H1 (cell line): ENCODE measurements around the gene SH3BGRL3. TPM values are rescaled to one million over a fixed set of nuclear protein-coding genes. Genes with fewer than 3 reads are reported as not detected.

ENCODE experiments used
- ATF2 ChIP-seq: IDR thresholded peaks from 2 replicates; pipeline ENCODE4 v1.6.1; 2012; ENCODE audit warnings: low read length, inconsistent platforms
- BCL11A ChIP-seq, 2 experiments: IDR thresholded peaks; one replicate each; pipeline ENCODE4 v1.6.1; 2011; ENCODE audit warnings: low read depth in 2 of 2, low read length in 2 of 2, mild to moderate bottlenecking in 2 of 2
- BRCA1 ChIP-seq: IDR thresholded peaks from 2 replicates; pipeline ENCODE4 v1.6.1; 2012; ENCODE audit warnings: low read depth, low read length, improper control_type of control experiment
- CBX8 ChIP-seq: fragments of 300-800, 300-1000 bp; sonication (generic); IDR thresholded peaks from 2 replicates; pipeline ENCODE4 v1.7.1; 2016; ENCODE audit warnings: low read depth, low read length, borderline replicate concordance
- CEBPB ChIP-seq: IDR thresholded peaks from 2 replicates; pipeline ENCODE4 v1.6.1; 2012; ENCODE audit warnings: low read depth, low read length
- CHD2 ChIP-seq: IDR thresholded peaks from 2 replicates; pipeline ENCODE4 v1.6.1; 2012; ENCODE audit warnings: low read length, improper control_type of control experiment
- CTCF ChIP-seq, 3 experiments: IDR thresholded peaks; 1 replicate in 2 of 3; 2 replicates in 1 of 3; pipeline versions ENCODE4 v1.5.1 to v1.6.1; 2011; ENCODE audit warnings: low read length in 3 of 3, mild to moderate bottlenecking in 3 of 3, inconsistent platforms in 2 of 3, low read depth in 1 of 3, moderate library complexity in 1 of 3; ENCODE audit not compliant: insufficient read depth in 1 of 3; ENCODE audit errors: control extremely low read depth in 1 of 3
- HDAC2 ChIP-seq, 2 experiments: fragments of 300-600 bp in 1 of 2; sonication (generic) in 1 of 2; IDR thresholded peaks; 2 replicates each; pipeline ENCODE4 v1.6.1; 2011 to 2012; ENCODE audit warnings: low read depth in 2 of 2, low read length in 2 of 2, mild to moderate bottlenecking in 2 of 2, moderate library complexity in 2 of 2, borderline replicate concordance in 1 of 2, inconsistent platforms in 1 of 2
- KDM5A ChIP-seq: fragments of 200-600 bp; IDR thresholded peaks from 2 replicates; pipeline ENCODE4 v1.7.1; 2012; ENCODE audit warnings: mild to moderate bottlenecking, low read length, inconsistent platforms, mixed read lengths
- RXRA ChIP-seq: IDR thresholded peaks from 2 replicates; pipeline ENCODE4 v1.6.1; 2011; ENCODE audit warnings: low read depth, mild to moderate bottlenecking, low read length, moderate library complexity; ENCODE audit not compliant: insufficient read depth
- SIN3A ChIP-seq, 2 experiments: IDR thresholded peaks in 1 of 2; conservative IDR thresholded peaks in 1 of 2; 2 replicates each; pipeline ENCODE4 v1.6.1; 2011 to 2012; ENCODE audit warnings: low read length in 2 of 2, improper control_type of control experiment in 1 of 2, low read depth in 1 of 2, mild to moderate bottlenecking in 1 of 2
- SP1 ChIP-seq: IDR thresholded peaks from 2 replicates; pipeline ENCODE4 v1.6.1; 2011; ENCODE audit warnings: low read depth, low read length
- TEAD4 ChIP-seq: IDR thresholded peaks from 2 replicates; pipeline ENCODE4 v1.6.1; 2012; ENCODE audit warnings: low read depth, low read length, inconsistent platforms, mixed read lengths
- YY1 ChIP-seq: IDR thresholded peaks from 2 replicates; pipeline ENCODE4 v1.6.1; 2011; ENCODE audit warnings: low read depth, mild to moderate bottlenecking, low read length
- polyA plus RNA-seq, 7 experiments: library from polyadenylated mRNA; depleted of rRNA in 3 of 7; stranded (reverse) in 5 of 7; unstranded in 2 of 7; fragments of >200 nt in 5 of 7; fragments of 200-250 nt in 2 of 7; gene quantifications; 1 replicate in 5 of 7; 2 replicates in 1 of 7; 4 replicates in 1 of 7; pipeline versions ENCODE4 v1.2.1 to v1.2.3, GENCODE V29; 2011 to 2013; ENCODE audit warnings: missing spikeins in 2 of 7, mixed read lengths in 2 of 7
- total RNA-seq: library from RNA; stranded (reverse); fragmentation: NEBNext Ultra II Directional; extraction: Animal tissue kit (Norgen Biotek cat#: 25700); gene quantifications from 2 replicates; pipeline ENCODE4 v1.2.1, GENCODE V29; 2021

The SH3BGRL3 gene
- total and polyA plus RNA-seq, 2 of the 8 experiments (the other 6 are each of a cell fraction or from before 2014, with no cell fraction given): 77.8 to 107 TPM

- 0 out of 4 replicates have a peak, but pooled peaks of 1 of the 2 experiments have one; percentile 63 for TF ChIP-seq SIN3A (conservative IDR thresholded peaks at IDR 0.05 in 1 of 2, IDR thresholded peaks at IDR 0.05 in 1 of 2; ENCODE audit: low read depth in 1 of 2, low read length in 2 of 2)
- TF ChIP-seq CTCF (IDR thresholded peaks at IDR 0.05; ENCODE audit: control extremely low read depth in 1 of 3, insufficient read depth in 1 of 3, low read depth in 1 of 3, low read length in 3 of 3): peak in 1 of 3 experiments; percentile 24; a peak in 1 of 4 replicates
- no peak for TF ChIP-seq HDAC2 (IDR thresholded peaks at IDR 0.05; ENCODE audit: borderline replicate concordance in 1 of 2, low read depth in 2 of 2, low read length in 2 of 2)
- no peak for TF ChIP-seq ATF2
- TF ChIP-seq BCL11A (IDR thresholded peaks at IDR 0.05; ENCODE audit: low read depth in 2 of 2, low read length in 2 of 2): no peak
- TF ChIP-seq CBX8: no peak
- TF ChIP-seq YY1: no peak
- TF ChIP-seq RXRA: no peak
- TF ChIP-seq CEBPB: no peak
- no peak for TF ChIP-seq TEAD4
- TF ChIP-seq SP1: no peak
- TF ChIP-seq CHD2: no peak
- TF ChIP-seq KDM5A: no peak
- no peak for TF ChIP-seq BRCA1
These were observed 45.1 kb upstream of the SH3BGRL3 start (continued) for GRCh38 chr1:26234644-26235370.
